Measurements from ENCODE around the gene WWC1.
"Not testable (repeated sequence)": the region's sequence is repeated elsewhere in the genome, so short reads cannot be mapped to it uniquely, and the experiment has no call there.

The WWC1 gene

GRCh38 chr5:168307925-168308584 lies 16.6 kb downstream of the WWC1 start:
- no peak for DNase-seq (ENCODE audit: low read depth)
- H3K4me3 ChIP-seq (ENCODE audit: low read depth, low read length): no peak overlapping the region
- no peak for TF ChIP-seq CTCF (IDR thresholded peaks at IDR 0.05; ENCODE audit: low read depth, low read length, missing control alignments)

GRCh38 chr5:168308976-168309598 lies 17.6 kb downstream of the WWC1 start:
- no peak for DNase-seq (ENCODE audit: low read depth)
- no peak for TF ChIP-seq CTCF (IDR thresholded peaks at IDR 0.05; ENCODE audit: low read depth, low read length, missing control alignments)

GRCh38 chr5:168310541-168310940 lies 19.1 kb downstream of the WWC1 start:
- DNase-seq (ENCODE audit: low read depth); H3K4me3 ChIP-seq (ENCODE audit: low read depth, low read length): not testable (repeated sequence)

More at GRCh38 chr5:168308976-168309598, 17.6 kb downstream of the WWC1 start:
- no peak overlapping the region for H3K4me3 ChIP-seq (ENCODE audit: low read depth, low read length)

- no peak for DNase-seq (ENCODE audit: low read depth)
- no peak overlapping the region for H3K4me3 ChIP-seq (ENCODE audit: low read depth, low read length)
- TF ChIP-seq CTCF (IDR thresholded peaks at IDR 0.05; ENCODE audit: low read depth, low read length, missing control alignments): peak; percentile 5
These were observed 19.7 kb downstream of the WWC1 start for GRCh38 chr5:168311061-168311566.

GRCh38 chr5:168312606-168313295 lies 21.3 kb downstream of the WWC1 start:
- DNase-seq (ENCODE audit: low read depth): no peak
- TF ChIP-seq CTCF (IDR thresholded peaks at IDR 0.05; ENCODE audit: low read depth, low read length, missing control alignments): no peak
- H3K4me3 ChIP-seq (ENCODE audit: low read depth, low read length): no peak overlapping the region

- DNase-seq (ENCODE audit: low read depth): no peak
- H3K4me3 ChIP-seq (ENCODE audit: low read depth, low read length): no peak overlapping the region
- TF ChIP-seq CTCF (IDR thresholded peaks at IDR 0.05; ENCODE audit: low read depth, low read length, missing control alignments): no peak
These were observed 22.3 kb downstream of the WWC1 start for GRCh38 chr5:168313596-168314204.

Data from GM12864 (cell line).